Osteoblast (primary cell): ENCODE results near the gene USP2. TPM values are rescaled to one million over a fixed set of nuclear protein-coding genes. Genes with fewer than 3 reads are reported as not detected.
A peak's percentile ranks its signal among the peaks of the same experiment; 100 is the strongest.

Experiments used
- DNase-seq: peaks from one replicate; pipeline ENCODE4 v3.0.0; 2011; ENCODE audit warnings: low spot score, mixed read lengths; ENCODE audit not compliant: insufficient read length; ENCODE audit errors: missing footprints
- H2AFZ ChIP-seq: 2 replicates; pipeline ENCODE4 v1.6.0; 2011; ENCODE audit warnings: mild to moderate bottlenecking, low read length
- H3K27ac ChIP-seq: 2 replicates; pipeline ENCODE4 v1.5.1; 2011; ENCODE audit warnings: mild to moderate bottlenecking, low read depth, low read length, moderate library complexity
- H3K27me3 ChIP-seq: 2 replicates; pipeline ENCODE4 v1.6.0; 2012; ENCODE audit warnings: mild to moderate bottlenecking, control low read depth, inconsistent platforms, low read length, moderate library complexity; ENCODE audit not compliant: insufficient read depth
- H3K36me3 ChIP-seq: 2 replicates; pipeline ENCODE4 v1.5.1; 2011; ENCODE audit warnings: mild to moderate bottlenecking, low read length, control low read depth, moderate library complexity; ENCODE audit not compliant: insufficient read depth
- H3K4me1 ChIP-seq: 2 replicates; pipeline ENCODE4 v1.5.1; 2011; ENCODE audit warnings: mild to moderate bottlenecking, low read length, control low read depth, moderate library complexity; ENCODE audit not compliant: insufficient read depth
- H3K4me2 ChIP-seq: 2 replicates; pipeline ENCODE4 v1.6.0; 2011; ENCODE audit warnings: mild to moderate bottlenecking, low read length; ENCODE audit not compliant: insufficient read depth
- H3K4me3 ChIP-seq: fragments of 200-600 bp; sonication (generic); 3 replicates; pipeline ENCODE4 v1.5.1; 2012; ENCODE audit warnings: mild to moderate bottlenecking, low read length, inconsistent platforms; ENCODE audit not compliant: insufficient read depth
- H3K79me2 ChIP-seq: 2 replicates; pipeline ENCODE4 v1.6.0; 2012; ENCODE audit warnings: mild to moderate bottlenecking, low read length, control low read depth, inconsistent platforms; ENCODE audit not compliant: insufficient read depth
- H3K9me3 ChIP-seq: 2 replicates; pipeline ENCODE4 v1.5.1; 2011; ENCODE audit warnings: low read depth, low read length, control low read depth
- H4K20me1 ChIP-seq: 2 replicates; pipeline ENCODE4 v1.6.0; 2012; ENCODE audit warnings: mild to moderate bottlenecking, low read length, control low read depth; ENCODE audit not compliant: insufficient read depth
- total RNA-seq: library from RNA; depleted of rRNA; stranded (reverse); fragments of >200 nt; gene quantifications from 2 replicates; pipeline ENCODE4 v1.2.3, GENCODE V29; 2012
- TF ChIP-seq, protein P1 (sequence below): IDR thresholded peaks from 2 replicates; pipeline ENCODE4 v1.5.1; 2011; ENCODE audit warnings: mild to moderate bottlenecking, low read depth, low read length, moderate library complexity; ENCODE audit errors: extremely low read depth

USP2 gene
- total RNA-seq, 1 donor: 0.36 TPM

DNA sequence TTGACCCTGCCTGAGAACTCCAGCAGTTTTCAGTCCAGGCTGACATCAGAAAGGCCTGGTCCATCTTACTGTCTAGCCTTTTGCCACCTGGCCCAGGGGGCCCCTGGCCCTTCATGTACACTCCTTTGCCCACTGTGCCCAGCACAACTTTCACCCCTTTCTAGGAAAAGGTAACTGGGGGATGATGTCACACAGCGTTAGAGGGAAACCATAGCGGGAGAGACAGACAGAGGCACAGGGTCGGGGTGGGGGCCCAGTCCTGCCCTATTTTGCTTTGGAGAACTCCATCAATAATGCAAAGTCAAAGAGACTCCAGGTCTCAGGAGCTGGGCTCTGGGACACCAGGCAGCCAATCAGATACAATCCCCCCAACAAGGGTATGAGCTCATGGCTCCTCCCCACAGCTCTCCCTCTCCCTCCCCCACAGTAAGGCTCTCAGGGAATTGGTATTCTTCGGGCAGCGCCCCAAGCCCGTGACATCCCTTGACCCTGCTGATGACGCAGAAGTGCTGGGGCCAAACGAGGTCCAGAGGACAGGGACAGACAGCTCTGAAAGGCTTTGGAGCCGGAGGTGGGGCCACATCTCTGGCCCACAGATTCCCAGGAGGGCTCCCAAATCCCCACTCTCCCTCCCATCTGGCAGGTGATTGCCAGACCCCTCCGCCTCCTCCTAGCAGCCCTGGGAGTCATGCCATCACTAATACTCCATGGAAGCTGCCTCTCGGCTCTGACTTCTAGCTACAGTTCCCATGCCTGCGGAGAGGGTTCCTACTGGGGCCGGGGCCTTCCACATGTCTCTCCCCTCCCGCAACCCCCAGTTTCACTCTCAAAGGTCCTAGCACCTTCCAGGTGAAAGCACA is 5.9 kb downstream of the USP2 start:
- peaks cover 38% of the 10 kb centered on the region for H3K4me1 ChIP-seq
- H3K4me2 ChIP-seq: peak overlapping the region; percentile 6
- H2AFZ ChIP-seq: peak overlapping the region; percentile 70
- H4K20me1 ChIP-seq: no peaks in the 10 kb centered on the region
- no peak overlapping the region for H3K4me3 ChIP-seq
- peak overlapping the region; percentile 57 for H3K27ac ChIP-seq
- TF ChIP-seq, protein P1, sequence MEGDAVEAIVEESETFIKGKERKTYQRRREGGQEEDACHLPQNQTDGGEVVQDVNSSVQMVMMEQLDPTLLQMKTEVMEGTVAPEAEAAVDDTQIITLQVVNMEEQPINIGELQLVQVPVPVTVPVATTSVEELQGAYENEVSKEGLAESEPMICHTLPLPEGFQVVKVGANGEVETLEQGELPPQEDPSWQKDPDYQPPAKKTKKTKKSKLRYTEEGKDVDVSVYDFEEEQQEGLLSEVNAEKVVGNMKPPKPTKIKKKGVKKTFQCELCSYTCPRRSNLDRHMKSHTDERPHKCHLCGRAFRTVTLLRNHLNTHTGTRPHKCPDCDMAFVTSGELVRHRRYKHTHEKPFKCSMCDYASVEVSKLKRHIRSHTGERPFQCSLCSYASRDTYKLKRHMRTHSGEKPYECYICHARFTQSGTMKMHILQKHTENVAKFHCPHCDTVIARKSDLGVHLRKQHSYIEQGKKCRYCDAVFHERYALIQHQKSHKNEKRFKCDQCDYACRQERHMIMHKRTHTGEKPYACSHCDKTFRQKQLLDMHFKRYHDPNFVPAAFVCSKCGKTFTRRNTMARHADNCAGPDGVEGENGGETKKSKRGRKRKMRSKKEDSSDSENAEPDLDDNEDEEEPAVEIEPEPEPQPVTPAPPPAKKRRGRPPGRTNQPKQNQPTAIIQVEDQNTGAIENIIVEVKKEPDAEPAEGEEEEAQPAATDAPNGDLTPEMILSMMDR: no peak
- DNase-seq: peak; percentile 92
- H3K27me3 ChIP-seq: no peaks in the 10 kb centered on the region
- H3K79me2 ChIP-seq: no peaks in the 10 kb centered on the region
- no peaks in the 10 kb centered on the region for H3K9me3 ChIP-seq
- no peaks in the 10 kb centered on the region for H3K36me3 ChIP-seq

DNA sequence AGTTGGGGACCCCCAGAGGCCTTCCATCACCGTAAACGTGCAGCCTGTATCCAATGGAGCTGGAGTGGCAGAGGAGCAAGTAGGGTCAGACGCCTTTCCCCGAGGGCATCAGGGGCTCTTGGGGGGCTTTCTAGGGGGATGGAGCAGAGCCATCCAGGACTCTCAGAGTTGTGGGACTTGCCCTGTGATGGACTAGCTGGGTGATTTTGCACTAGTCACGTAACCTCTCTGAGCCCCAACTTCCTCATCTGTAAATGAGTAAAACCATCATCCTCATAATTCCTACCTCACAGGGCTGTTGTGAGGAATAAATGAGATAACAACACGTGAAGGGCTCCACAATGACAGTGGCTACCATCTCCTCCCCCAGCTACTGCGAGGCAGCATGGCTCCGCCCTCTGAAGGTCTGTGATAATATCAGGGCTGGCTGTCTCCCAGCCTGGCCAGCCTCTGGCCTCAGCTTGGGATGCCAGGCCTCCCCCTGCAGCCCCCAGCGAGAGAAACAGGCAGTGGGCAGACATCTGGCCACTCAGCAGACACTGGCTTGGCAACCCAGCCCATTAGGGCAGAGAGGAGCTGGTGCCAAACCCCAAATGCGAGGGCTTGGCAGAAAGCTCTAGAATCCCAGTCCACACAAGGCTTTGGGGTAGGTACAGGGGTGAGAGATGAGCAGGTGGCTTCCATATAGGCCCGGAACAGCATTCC is 6.7 kb downstream of the USP2 start:
- Histone ChIP-seq H4K20me1 (no peaks in the 10 kb centered on the region), H3K27me3 (no peaks in the 10 kb centered on the region), H3K36me3 (no peaks in the 10 kb centered on the region), H3K4me1 (peaks cover 43% of the 10 kb centered on the region), H3K79me2 (no peaks in the 10 kb centered on the region), H3K9me3 (no peaks in the 10 kb centered on the region), H3K27ac (peak overlapping the region; percentile 57), H3K4me2 (no peak overlapping the region), H2AFZ (peak overlapping the region; percentile 31), H3K4me3 (no peak overlapping the region)
- TF ChIP-seq, protein P1: no peak
- peak; percentile 80 for DNase-seq

DNA sequence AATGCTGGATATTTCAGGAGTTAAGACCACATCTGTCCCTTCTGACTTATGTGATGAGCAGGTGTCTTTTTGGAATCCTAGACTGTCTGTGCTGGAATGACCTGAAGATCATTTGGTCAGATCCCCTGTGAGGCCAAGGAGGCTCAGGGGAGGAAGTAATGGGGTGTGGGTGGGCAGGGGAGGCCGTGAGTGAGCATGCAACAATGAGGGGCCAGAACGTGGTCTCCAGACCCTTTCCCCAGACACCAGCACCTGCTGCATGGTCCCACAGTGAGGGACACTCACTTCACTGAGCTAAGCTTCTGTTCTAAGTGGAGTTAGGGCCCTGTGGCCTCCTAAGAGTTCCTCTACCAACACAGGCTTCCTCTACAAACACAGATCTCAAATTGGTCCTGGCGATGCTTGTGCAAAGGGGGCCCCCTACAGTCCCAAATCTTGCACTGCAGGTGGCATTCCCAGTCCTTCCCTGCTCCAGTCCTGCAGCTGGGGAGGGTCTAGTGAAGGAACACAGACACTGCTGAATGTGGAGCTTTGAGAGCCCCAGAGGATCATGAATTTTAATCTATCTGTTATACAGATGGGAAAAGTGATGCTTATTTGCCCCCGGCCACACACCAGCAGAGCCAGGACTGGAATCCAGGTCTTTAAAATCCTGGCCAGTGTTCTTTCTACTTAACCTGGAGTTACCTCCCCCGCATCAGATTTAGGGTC is 7.4 kb downstream of the USP2 start:
- Histone ChIP-seq H3K27me3 (no peaks in the 10 kb centered on the region), H3K4me3 (no peak overlapping the region), H2AFZ (no peak overlapping the region), H3K79me2 (no peaks in the 10 kb centered on the region), H4K20me1 (no peaks in the 10 kb centered on the region), H3K27ac (no peak overlapping the region), H3K4me2 (no peak overlapping the region), H3K9me3 (no peaks in the 10 kb centered on the region), H3K4me1 (peaks cover 43% of the 10 kb centered on the region), H3K36me3 (no peaks in the 10 kb centered on the region)
- peak; percentile 91 for DNase-seq
- TF ChIP-seq, protein P1: peak; percentile 98
